ENCODE data around the gene MICALL2. TPM values are rescaled to one million over a fixed set of nuclear protein-coding genes. Genes with fewer than 3 reads are reported as not detected.

The MICALL2 gene
- polyA plus RNA-seq, 2 of the 4 experiments (the other 2 are of a cell fraction): 6.1 to 20.6 TPM

DNA sequence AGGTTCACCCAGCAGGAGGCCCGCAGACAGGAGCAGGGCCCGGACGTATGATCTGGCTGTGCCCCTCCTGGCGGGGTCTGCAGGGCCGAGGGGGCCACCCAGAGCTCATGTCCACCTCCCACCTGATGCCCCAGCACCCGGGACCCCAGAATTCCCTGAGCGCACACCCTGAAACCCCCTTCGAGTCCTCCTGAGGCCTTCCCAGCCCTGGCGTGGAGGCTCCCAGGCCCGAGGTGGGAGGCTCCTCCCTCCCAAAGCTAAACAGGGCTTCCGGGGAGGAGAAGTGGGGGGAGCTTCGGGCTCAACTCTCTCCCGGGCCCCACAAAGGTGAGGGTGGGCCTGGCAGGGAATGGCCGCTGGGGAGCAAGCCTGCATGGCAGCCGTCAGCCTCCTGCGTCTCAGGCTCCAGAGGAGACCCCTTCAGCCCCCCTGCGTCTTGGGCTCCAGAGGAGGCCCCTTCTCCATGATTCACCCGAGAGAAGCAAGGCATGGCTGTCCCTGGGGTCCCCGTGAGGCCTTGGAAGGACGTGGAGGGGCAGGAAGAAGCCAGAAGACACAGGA lies 30.2 kb downstream of the MICALL2 start:
- no peak for FAIRE-seq

GRCh38 chr7:1427064-1427657 lies 32.1 kb downstream of the MICALL2 start:
- Histone ChIP-seq H3K4me3 (no peak overlapping the region), H3K4me1 (peaks cover 3% of the 10 kb centered on the region; the same call in 2 of the 3 replicates), H3K27ac (no peak overlapping the region), H3K4me2 (no peak overlapping the region), H3K9me3 (no peaks in the 10 kb centered on the region)
- WGBS (ENCODE audit: missing lambda C conversion rate): 68% methylated on average over 13 of the region's 13 CpGs
- no peak for TF ChIP-seq RAD21 (conservative IDR thresholded peaks at IDR 0.05 in 1 of 2, IDR thresholded peaks at IDR 0.05 in 1 of 2)
- no peak for TF ChIP-seq EP300 (IDR thresholded peaks at IDR 0.05)
- TF ChIP-seq EHMT2 (IDR thresholded peaks at IDR 0.05; ENCODE audit: low read depth): no peak
- TF ChIP-seq FOSL2 (IDR thresholded peaks at IDR 0.05): no peak
- 0 out of 2 replicates have a peak, but pooled peaks have one; percentile 17 for TF ChIP-seq FOSL2 (CRISPR knock-in tag; IDR thresholded peaks at IDR 0.05)
- DNase-seq (ENCODE audit: low read depth in 1 of 2, low spot score in 1 of 2): no peak
- FAIRE-seq: no peak
- ChIA-PET POLR2A (no interaction called here), CTCF (interaction anchor here (1.0 to 10.9 kb wide), 3 partner anchors 15 to 234 kb away, joined by 3 to 90 read pairs (median 12); no protein-coding TSS in a partner anchor)
- no peak for ATAC-seq

More for the DNA sequence above, 30.2 kb downstream of the MICALL2 start:
- 42% methylated on average over 10 of the region's 20 CpGs for WGBS (ENCODE audit: missing lambda C conversion rate)
- Histone ChIP-seq H3K4me1 (peaks cover 4% of the 10 kb centered on the region; the same call in 2 of the 3 replicates), H3K9me3 (no peaks in the 10 kb centered on the region), H3K4me2 (no peak overlapping the region), H3K27ac (no peak overlapping the region), H3K4me3 (no peak overlapping the region)
- ATAC-seq: no peak
- CTCF ChIA-PET: interaction anchor here (1.0 to 10.9 kb wide), 7 partner anchors 11 to 236 kb away, joined by 3 to 90 read pairs (median 4); no protein-coding TSS in a partner anchor
- POLR2A ChIA-PET: no interaction called here
- no peak for DNase-seq (ENCODE audit: low read depth in 1 of 2, low spot score in 1 of 2)
- TF ChIP-seq ZNF302 (CRISPR knock-in tag; IDR thresholded peaks at IDR 0.05) (no peak), MAZ (IDR thresholded peaks at IDR 0.05; ENCODE audit: borderline replicate concordance, low read depth, low read length) (no peak), GATA3 (IDR thresholded peaks at IDR 0.05; ENCODE audit: borderline replicate concordance) (no peak), KDM5A (IDR thresholded peaks at IDR 0.05) (no peak), HEYL (CRISPR knock-in tag; IDR thresholded peaks at IDR 0.05) (no peak), BHLHE40 (IDR thresholded peaks at IDR 0.05; ENCODE audit: low read depth, low read length) (no peak), JUNB (IDR thresholded peaks at IDR 0.05) (no peak), CBX8 (IDR thresholded peaks at IDR 0.05) (no peak), EP300 (IDR thresholded peaks at IDR 0.05) (no peak), RARB (CRISPR knock-in tag; IDR thresholded peaks at IDR 0.05) (no peak), HDAC2 (IDR thresholded peaks at IDR 0.05) (no peak), RNF2 (IDR thresholded peaks at IDR 0.05; ENCODE audit: borderline replicate concordance, low read depth) (no peak), E2F6 (IDR thresholded peaks at IDR 0.05; ENCODE audit: borderline replicate concordance, low read depth) (no peak), MAFK (IDR thresholded peaks at IDR 0.05; ENCODE audit: partially characterized antibody) (no peak)
- TF ChIP-seq, protein P1, sequence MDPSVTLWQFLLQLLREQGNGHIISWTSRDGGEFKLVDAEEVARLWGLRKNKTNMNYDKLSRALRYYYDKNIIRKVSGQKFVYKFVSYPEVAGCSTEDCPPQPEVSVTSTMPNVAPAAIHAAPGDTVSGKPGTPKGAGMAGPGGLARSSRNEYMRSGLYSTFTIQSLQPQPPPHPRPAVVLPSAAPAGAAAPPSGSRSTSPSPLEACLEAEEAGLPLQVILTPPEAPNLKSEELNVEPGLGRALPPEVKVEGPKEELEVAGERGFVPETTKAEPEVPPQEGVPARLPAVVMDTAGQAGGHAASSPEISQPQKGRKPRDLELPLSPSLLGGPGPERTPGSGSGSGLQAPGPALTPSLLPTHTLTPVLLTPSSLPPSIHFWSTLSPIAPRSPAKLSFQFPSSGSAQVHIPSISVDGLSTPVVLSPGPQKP (IDR thresholded peaks at IDR 0.05; ENCODE audit: low read depth, low read length): no peak

GRCh38 chr7:1426474-1426873 lies 32.8 kb downstream of the MICALL2 start:
- CTCF ChIA-PET: interaction anchor here (0.7 to 10.9 kb wide), 4 partner anchors 9 to 233 kb away, joined by 3 to 90 read pairs (median 8); no protein-coding TSS in a partner anchor
- Histone ChIP-seq H3K4me1 (no peaks in the 10 kb centered on the region), H3K27ac (no peak overlapping the region), H3K9me3 (no peaks in the 10 kb centered on the region), H3K4me2 (no peak overlapping the region), H3K4me3 (no peak overlapping the region)
- DNase-seq (ENCODE audit: low read depth in 1 of 2, low spot score in 1 of 2) (no peak), FAIRE-seq (no peak), ATAC-seq (no peak)
- WGBS (ENCODE audit: missing lambda C conversion rate): 93% methylated on average over 15 of the region's 15 CpGs
- POLR2A ChIA-PET: no interaction called here
- TF ChIP-seq SMC3 (IDR thresholded peaks at IDR 0.05): no peak
- no peak for TF ChIP-seq CBX8 (IDR thresholded peaks at IDR 0.05)
- no peak for TF ChIP-seq KDM5A (IDR thresholded peaks at IDR 0.05)
- TF ChIP-seq, protein P2, sequence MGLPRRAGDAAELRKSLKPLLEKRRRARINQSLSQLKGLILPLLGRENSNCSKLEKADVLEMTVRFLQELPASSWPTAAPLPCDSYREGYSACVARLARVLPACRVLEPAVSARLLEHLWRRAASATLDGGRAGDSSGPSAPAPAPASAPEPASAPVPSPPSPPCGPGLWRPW (IDR thresholded peaks at IDR 0.05): no peak
- TF ChIP-seq NFE2L2 (conservative IDR thresholded peaks at IDR 0.05; ENCODE audit: low read length): no peak
- no peak for TF ChIP-seq FOSB (CRISPR knock-in tag; IDR thresholded peaks at IDR 0.05)
- TF ChIP-seq HOXA7 (CRISPR knock-in tag; IDR thresholded peaks at IDR 0.05): no peak
- TF ChIP-seq FOSL2 (IDR thresholded peaks at IDR 0.05): no peak
- no peak for TF ChIP-seq FOSL2 (CRISPR knock-in tag; IDR thresholded peaks at IDR 0.05)
- no peak for TF ChIP-seq EHF (CRISPR knock-in tag; IDR thresholded peaks at IDR 0.05)
- TF ChIP-seq ATOH8 (CRISPR knock-in tag; IDR thresholded peaks at IDR 0.05; ENCODE audit: low read depth): no peak
- TF ChIP-seq JUNB (IDR thresholded peaks at IDR 0.05): no peak

Data from A549 (cell line).